Left colon (tissue), 2 donors: Measurements from ENCODE around the gene PAPOLG. TPM values are rescaled to one million over a fixed set of nuclear protein-coding genes. Genes with fewer than 3 reads are reported as not detected.
A peak's percentile ranks its signal among the peaks of the same experiment; 100 is the strongest.
"Not testable (repeated sequence)": the region's sequence is repeated elsewhere in the genome, so short reads cannot be mapped to it uniquely, and the experiment has no call there.

ENCODE experiments used
- ATAC-seq: fragments of 200-7000 bp; cut with Tn5 transposase; one replicate; pipeline ENCODE4 v1.9.1; 2020; ENCODE audit warnings: mild to moderate bottlenecking, moderate library complexity
- DNase-seq, 2 donors: peaks; one replicate each; pipeline ENCODE4 v3.0.0-alpha.2; 2020
- intact Hi-C, 2 donors: fragments of 100-400 bp; cut with DNase I in 1 of 2; cut with micrococcal nuclease in 1 of 2; formaldehyde crosslinking; loops; one replicate each; pipeline versions ENCODE4 v1.11.2 to v1.14.0; 2022; cut with DNase I, micrococcal nuclease
- total RNA-seq, 2 donors: library from RNA; stranded (reverse); fragmentation: NEBNext Ultra II Directional; extraction: Animal tissue kit (Norgen Biotek cat#: 25700); gene quantifications; one replicate each; pipeline ENCODE4 v1.2.1, GENCODE V29; 2021
- donor health status: DM: no; HTN: no; CAD: no.
- donor health status: DM: yes; HTN: yes; CAD: no.

The PAPOLG gene
- total RNA-seq, 2 donors from 2014 or later, result 9.3 to 13.5 TPM

DNA sequence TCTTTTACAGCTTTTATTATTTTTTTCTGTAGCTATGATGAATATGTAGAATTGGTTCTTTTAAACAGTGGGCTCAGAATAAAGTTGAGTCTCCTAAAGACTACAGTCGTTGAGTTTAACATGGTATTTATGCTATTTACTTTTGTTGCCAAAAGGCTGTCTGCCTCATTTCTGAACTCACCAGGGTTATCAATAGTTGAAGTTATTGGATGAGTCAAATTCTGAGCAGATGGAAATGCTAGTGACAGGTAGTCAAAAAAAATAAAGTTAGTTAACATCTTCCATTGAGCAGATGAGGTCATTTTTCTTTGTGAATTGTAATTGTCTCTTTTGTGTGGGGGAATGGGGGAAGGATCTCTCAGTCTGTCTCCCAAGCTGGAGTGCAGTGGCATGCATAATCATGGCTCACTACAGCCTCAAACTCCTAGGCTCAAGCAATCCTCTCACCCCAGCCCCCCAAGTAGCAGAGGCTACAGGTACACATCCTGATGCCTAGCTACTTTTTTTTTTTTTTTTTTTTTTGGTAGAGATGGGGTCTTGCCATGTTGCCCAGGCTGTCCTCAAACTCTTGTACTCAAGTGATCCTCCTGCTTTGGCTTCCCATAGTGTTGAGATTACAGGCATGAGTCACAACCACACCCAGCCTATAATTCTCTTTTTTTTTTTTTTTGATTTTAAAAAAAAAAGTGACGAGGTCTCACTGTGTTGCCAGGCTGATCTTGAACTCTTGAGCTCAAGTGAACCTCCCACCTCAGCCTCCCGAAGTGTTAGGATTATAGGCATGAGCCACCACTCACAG lies 8.9 kb downstream of the PAPOLG start:
- ATAC-seq, result peak; percentile 67
- DNase-seq, result no peak
- intact Hi-C loops, result no loop called here

DNA sequence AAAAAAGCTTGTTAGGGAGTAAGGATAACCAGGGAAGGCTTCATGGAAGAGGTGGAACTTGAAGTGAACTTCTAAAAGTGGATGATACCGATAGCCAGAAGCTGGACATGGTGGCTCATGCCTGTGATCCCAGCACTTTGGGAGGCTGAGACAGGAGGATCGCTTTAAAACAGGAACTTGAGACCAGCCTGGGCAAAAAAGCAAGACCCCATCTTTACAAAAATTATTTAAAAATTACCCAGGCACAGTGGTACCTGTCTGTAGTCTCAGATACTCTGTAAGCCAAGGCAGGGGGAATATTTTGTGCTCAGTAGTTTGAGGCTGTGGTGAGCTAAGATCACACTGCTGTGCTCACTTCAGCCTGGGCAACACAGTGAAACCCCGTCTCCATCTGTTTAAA lies 10.2 kb downstream of the PAPOLG start:
- DNase-seq (no peak), ATAC-seq (no peak)
- intact Hi-C loops, result no loop called here

DNA sequence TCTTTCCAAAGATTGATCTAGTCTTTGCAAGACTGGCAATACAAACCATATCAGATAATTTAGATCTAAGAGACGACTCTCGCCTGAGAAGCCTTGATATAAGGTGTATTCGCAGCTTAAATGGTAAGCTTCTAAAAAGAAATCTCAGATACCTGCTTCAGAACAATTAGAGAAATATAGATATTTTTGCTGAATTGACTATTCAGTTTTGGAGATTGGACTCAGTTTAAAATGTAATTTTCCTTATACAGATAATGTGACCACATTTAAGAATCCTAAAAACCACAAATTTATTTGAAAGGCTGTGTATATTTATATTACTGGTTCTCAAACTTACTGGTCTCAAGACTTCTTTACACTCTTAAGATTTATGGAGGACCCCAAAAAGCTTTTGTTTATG lies 15.4 kb downstream of the PAPOLG start:
- intact Hi-C loops, result no loop called here

DNA sequence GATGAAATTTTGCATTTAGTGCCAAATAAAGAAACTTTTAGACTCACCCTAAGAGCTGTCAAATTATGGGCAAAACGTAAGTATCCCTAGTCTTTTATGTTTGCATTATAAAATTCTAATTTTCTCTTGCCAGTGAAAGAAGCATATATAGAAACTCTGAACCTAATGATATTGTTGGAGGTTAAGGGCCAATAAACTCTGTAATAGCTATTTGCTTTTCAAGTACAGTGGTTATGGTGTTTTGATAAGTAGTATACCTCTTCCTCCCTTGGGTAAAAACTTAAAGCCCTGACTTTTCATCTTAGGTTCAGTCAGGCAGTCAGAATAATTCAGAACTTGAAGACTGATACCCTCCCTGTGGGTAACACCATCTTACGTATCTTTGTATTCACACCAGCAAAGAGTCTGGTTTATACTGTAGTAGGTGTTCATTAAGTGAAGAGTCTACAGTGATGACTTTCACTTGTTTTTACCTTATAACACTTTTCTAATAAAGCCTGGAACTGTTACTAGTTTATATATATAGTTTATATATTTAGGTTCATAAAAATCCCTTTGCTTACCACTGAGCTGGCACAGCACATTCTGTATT lies 19.1 kb downstream of the PAPOLG start:
- intact Hi-C loops, result no loop called here
- DNase-seq (no peak), ATAC-seq (peak; percentile 94)

More for the DNA sequence above, 15.4 kb downstream of the PAPOLG start:
- DNase-seq (no peak), ATAC-seq (no peak)

DNA sequence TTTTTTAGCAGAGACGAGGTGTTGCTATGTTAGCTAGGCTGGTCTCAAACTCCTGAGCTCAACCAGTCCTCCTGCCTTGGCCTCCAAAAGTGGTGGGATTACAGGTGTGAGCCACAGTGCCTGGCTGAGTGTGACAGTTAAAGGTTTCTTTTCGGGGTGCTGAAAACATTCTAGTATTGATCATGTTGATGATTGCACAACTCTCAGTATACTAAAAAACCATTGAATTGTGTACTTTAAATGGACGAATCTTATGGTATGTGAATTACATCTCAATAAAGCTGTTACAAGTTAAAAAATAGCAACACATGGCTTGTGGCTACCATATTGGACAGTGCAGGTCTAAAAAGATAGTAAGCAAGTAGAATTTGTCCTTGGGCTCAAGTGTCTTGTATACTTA lies 22.3 kb downstream of the PAPOLG start:
- no peak for DNase-seq
- intact Hi-C loops, result no loop called here

DNA sequence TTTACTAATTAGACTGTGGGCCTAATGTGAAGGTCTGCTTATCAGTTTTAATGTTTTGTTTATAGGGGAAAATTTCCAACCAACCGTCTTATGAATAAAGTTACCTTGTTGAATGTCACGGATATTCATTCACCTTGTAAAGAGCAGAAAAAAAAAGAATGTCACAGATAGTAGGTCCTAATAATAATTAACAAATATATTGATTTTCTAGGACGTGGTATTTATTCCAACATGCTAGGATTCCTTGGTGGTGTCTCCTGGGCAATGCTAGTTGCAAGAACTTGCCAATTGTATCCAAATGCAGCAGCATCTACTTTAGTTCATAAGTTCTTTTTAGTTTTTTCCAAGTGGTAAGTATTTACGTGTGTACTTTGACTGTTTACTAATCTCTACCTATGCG lies 23.4 kb downstream of the PAPOLG start:
- ATAC-seq, result no peak
- DNase-seq, result no peak
- intact Hi-C loops, result no loop called here

More for the DNA sequence above, 22.3 kb downstream of the PAPOLG start:
- no peak for ATAC-seq

DNA sequence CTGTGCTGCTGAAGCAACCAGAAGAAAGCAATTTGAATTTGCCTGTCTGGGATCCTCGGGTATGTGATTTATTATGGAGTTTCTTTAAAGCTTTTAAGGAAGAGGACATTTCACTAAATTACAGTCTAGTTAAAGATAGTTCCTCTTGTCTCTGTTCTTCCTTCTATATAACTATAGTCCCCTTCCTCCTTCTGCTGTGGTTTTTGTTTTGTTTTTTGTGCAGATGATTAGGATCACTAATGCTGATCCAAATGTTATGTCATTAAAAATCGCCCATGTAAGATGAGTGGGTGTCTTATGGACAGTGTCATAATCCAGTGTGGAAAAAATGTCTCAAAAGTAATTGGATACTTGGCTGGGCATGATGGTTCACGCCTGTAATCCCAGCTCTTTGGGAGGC lies 24.7 kb downstream of the PAPOLG start:
- ATAC-seq (no peak), DNase-seq (no peak)
- intact Hi-C loops, result no loop called here

DNA sequence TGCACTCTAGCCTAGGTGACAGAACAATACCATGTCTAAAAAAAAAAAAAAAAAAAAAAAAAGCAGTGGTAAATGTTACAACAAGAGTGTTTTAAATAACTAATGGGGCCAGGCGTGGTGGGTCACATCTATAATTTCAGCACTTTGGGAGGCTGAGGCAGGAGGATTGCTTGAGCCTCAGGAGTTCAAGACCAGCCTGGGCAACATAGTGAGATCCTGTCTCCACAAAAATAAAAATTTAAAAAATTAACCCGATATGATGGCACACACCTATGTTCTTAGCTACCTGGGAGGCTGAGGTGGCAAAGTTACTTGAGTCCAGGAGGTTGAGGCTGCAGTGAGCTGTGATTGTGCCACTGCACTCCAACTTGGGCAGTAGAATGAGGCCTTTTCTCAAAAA lies 37.1 kb downstream of the PAPOLG start:
- DNase-seq, result no peak
- intact Hi-C loops, result loop anchor here in 1 of 2 donors (10.0 kb wide), 1 partner anchor 202 kb away; no protein-coding TSS in a partner anchor
- ATAC-seq, result no peak

DNA sequence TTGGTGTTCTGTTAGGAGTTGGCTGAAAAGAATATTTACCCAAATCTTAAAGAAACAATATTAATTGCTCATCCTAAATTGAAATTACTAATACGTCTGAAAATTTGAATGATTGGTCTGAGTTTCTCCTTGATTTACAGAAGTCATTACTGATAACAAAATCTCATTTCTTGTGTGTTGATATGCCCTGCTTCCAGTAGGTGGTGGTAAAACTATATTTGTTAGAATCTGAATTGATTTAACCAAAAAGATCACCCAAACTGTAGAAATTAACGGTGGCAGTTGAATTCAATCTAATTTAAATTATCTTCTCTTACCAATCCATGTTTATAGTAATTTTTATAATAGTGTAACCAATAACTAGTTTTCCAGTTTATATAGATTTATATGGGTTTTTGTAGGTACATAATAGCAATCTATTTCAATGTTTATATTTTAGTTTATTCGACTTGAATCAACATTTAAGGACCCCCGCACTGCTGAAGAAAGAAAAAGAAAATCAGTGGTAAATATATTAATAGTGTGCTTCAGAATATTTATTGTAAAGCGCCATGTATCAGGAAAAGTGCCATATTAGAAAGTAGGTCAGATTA lies 38.3 kb downstream of the PAPOLG start:
- intact Hi-C loops, result loop anchor here in 1 of 2 donors (10.0 kb wide), 1 partner anchor 200 kb away; no protein-coding TSS in a partner anchor
- DNase-seq (no peak), ATAC-seq (peak; percentile 52)

DNA sequence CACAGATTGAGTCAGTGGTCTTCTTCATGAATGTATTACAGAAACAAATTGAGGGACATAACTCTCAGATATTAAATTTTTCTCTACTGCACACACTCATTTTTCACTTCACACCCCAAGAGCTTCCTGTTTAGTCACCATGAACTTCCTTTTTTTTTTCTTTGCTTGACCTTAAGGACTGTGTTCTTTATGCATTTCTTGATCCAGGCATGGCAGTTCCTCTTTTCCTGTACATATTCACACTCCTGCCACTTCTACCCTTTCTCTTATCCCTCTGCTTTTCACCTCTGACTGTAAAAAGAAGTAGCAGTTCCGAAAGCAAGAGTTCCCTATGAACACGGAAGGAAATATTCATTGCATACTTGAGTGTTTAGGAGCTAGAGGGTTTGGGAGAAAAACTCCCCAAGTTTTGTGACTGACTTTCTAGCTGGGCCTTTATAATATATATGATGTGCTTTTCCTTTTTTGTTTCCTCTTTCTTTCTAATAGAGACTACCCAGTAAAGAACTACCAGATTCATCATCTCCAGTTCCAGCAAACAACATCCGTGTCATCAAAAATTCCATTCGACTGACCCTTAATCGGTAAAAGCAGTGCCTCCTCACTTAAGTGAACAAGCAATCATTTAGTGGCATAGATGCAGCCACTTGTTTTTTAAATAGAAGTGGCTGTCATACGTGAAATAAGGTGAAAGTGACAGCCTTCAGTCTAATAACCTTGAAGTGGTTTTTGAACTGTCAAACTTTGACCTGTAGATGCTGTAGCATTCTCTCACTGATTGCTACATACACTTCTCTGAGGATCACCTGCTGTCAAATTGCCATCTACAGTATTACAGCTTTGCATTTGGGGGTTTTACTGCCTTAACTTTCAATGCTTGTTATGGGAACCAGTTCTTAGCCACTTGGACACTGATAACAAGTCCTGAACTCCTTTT lies 40.8 kb downstream of the PAPOLG start:
- intact Hi-C loops, result loop anchor here in 1 of 2 donors (10.0 kb wide), 1 partner anchor 198 kb away; no protein-coding TSS in a partner anchor
- ATAC-seq, result peak; percentile 56
- DNase-seq, result no peak

DNA sequence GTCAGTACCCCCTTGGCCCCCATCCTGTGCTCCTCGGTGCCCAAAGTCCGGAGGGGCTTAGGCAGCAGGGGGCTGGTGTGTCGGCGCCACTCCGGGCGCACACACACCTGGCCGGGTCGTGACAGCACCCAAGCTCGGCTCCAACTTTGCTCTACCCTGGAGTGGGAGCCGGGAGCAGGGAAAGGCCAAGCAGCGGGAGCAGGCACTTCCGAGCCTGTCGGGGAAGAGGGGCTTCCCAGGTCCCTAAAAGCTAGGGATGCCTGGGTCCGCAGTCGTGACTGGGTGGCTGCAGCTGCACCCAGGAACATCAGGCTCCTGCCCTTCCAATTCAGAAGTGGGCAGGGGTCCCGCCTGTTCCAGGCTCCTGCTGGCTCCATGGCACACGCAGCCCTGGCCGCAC lies 48.4 kb downstream of the PAPOLG start:
- intact Hi-C loops, result no loop called here
- ATAC-seq (no peak), DNase-seq (no peak)

DNA sequence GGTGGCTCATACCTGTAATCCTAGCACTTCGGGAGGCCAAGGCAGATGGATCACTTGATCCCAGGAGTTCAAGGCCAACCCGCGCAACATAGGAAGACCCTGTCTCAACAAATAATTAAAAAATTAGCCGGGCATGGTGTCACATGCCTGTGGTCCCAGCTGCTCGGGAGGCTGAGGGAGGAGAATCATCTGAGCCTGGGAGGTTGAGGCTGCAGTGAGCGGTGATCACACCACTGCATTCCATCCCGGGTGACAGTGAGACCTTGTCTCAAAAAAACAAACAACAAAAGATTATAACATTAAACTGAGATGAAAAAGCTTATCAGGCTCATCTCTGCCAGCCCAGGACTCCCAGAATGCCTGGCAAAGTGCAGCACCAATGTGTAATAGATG lies 50.5 kb downstream of the PAPOLG start:
- intact Hi-C loops, result no loop called here
- ATAC-seq, result no peak
- no peak for DNase-seq

DNA sequence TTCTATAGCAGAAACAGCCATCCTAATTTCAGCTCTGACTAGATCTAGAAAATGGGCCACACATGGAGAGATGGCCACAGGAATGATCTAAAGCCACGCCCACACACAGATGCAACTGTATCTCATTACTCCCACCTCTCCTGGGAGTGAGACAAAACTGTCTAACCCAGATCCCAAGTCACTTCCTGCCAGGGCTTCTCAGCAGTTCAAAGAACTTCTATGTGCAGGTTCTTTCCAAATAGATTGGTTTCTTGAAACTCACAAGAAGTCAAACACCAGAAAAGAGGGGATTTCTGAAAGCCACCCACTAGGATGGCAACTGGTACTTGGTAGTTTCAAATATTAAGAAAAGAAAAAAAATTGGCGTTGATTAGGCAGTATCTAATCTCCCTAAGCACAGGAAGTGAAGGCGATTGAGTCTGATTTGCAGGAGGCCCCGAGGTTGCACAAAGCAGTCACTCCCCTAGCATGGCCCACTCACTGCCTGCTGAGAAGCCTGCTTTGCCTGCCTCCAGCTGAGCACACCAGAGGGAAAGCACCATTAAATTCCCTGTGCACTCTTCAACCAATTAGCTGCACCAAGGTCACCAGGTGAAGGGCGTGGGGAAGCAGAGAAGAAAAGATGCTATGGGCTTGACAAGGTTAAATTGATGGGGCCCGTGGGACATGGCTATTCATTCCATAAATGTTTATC lies 51.1 kb downstream of the PAPOLG start:
- DNase-seq (no peak), ATAC-seq (no peak)
- intact Hi-C loops, result no loop called here

DNA sequence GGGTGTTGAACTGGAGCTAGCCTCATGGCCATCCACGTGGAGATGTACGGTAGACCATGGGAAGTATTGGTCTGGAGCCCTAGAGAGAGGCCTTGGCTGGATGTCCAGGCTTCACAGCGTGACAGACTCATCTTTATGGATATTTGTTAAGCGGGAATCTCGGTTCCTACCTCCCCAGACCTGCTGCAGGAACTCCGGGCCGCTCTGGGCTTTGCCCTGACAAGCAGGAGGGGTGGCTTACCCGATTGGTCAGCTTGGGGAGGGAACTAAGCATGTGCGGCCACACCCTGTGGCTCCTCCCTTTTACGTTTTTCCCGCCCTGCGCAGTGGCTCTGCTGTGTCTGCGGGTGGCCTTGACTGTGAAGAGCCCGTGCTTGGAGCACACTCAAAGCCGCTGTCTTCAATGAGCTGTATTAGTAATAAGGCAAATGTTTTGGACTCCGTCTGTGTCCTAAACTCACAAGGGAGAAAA lies 52.3 kb downstream of the PAPOLG start:
- intact Hi-C loops, result no loop called here
- DNase-seq, result no peak
- no peak for ATAC-seq

DNA sequence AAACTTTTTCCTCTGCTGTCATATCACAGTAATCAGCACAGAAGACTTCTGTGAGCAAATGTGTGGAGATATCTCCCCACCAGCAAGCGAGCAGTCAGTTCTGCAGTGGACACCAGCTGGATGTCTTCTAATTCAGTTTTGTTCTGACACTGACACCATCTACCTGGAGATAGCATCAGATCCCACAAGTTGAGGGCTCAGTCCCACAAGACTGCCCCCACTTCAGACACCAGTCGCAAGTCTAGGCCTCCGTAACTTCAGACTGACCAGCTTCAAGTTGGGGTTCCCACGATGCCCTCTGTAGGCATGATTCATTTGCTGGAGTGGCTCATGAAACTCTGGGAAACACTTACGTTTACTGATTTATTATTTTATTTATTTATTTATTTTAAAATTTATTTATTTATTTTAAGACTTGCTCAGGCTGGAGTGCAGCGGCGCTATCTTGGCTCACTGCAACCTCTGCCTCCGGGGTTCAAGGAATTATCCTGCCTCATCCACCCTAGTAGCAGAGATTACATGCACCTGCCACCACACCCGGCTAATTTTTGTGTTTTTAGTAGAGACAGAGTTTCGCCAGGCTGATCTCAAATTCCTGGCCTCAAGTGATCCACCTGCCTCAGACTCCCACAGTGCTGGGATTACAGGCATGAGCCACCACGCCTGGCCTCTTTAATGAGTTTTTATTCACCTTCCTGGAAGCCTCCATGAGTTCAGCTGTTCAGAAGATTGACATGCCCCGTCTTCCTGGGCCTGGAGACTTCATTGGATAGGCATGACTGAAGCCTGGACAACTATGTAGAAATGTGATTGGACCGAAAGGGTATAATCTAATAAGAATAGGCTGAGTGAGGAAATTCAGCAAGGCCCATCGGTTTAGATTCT lies 55.7 kb downstream of the PAPOLG start:
- no peak for DNase-seq
- intact Hi-C loops, result no loop called here
- ATAC-seq, result no peak

DNA sequence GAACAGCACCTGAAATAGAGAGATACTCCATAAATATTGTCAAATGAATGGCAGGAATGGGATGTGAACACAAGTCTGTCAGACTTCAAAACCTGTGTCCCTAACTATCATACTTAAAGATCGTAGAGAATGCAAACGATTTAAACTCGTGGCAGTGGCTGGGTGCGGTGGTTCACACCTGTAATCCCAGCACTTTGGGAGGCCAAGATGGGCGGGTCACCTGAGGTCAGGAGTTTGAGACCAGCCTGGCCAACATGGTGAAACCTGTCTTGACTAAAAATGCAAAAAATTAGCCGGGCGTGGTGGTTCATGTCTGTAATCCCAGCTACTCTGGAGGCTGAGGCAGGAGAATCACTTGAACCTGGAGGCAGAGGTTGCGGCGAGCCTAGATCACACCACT lies 61.1 kb downstream of the PAPOLG start:
- DNase-seq, intact Hi-C loops, ATAC-seq: not testable (repeated sequence)

DNA sequence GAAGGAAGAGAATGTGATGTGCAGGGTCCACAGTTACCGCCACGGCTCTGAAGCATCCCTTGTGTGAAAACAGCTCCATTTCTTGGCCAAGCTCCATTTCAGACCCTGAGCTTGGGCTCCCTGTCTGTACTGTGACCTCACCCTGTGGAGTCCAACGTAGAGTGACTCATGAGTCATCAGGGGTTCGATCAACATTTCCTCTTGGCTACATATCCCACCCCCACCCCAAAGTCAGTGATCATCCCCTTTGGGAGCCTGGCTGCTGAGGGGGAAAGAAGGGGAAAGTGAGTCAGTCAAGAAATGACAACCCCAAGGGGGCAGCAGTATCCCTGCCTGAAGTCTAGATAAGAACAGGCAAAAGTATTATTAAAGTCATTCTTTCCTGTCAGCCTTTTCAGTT lies 62.2 kb downstream of the PAPOLG start:
- DNase-seq (no peak), ATAC-seq (peak; percentile 36)
- intact Hi-C loops, result no loop called here
